ENCODE measurements around the gene AMOTL1. TPM values are rescaled to one million over a fixed set of nuclear protein-coding genes. Genes with fewer than 3 reads are reported as not detected.

Gene AMOTL1
- total RNA-seq, 1 donor from 2014 or later: 22.6 TPM

DNA sequence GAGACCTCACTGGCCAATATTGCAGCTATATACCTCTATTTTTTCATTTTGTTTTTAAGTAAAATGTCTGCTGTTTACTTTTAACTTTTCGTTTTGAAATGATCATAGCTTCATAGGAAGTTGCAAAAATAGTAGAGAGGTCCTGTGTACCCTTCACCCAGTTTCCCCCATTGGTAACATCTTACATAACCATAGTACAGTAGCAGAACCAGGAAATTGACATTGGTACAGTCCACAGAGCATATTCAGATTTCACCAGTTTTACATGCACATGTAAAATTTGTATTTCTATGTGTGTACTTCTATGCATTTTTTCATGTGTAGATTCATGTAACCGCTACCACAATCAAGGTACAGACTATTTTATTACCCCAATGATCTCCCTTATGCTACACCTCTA, 3.8 kb downstream of the AMOTL1 start:
- H3K36me3 ChIP-seq: no peaks in the 10 kb centered on the region
- no peak overlapping the region for H3K27ac ChIP-seq
- H3K9ac ChIP-seq: no peak overlapping the region
- peaks cover 25% of the 10 kb centered on the region for H3K9me3 Mint-ChIP-seq
- no peaks in the 10 kb centered on the region for H3K9me3 ChIP-seq (ENCODE audit: low read depth)
- no peak overlapping the region for H3K4me3 Mint-ChIP-seq
- TF ChIP-seq CTCF (IDR thresholded peaks at IDR 0.05): no peak
- TF ChIP-seq EZH2phosphoT487 (IDR thresholded peaks at IDR 0.05): no peak
- no peak for TF ChIP-seq EZH2 (IDR thresholded peaks at IDR 0.05)
- H3K4me2 ChIP-seq: no peak overlapping the region
- H3K4me1 Mint-ChIP-seq: peaks cover 38% of the 10 kb centered on the region
- peaks cover 85% of the 10 kb centered on the region for H3K79me2 ChIP-seq (ENCODE audit: low read depth)
- peaks cover 60% of the 10 kb centered on the region for H4K20me1 ChIP-seq (ENCODE audit: low read depth)
- peaks cover 16% of the 10 kb centered on the region for H3K27me3 ChIP-seq
- no peak overlapping the region for H3K27ac Mint-ChIP-seq
- H3K4me1 ChIP-seq: peaks cover 32% of the 10 kb centered on the region
- no peak overlapping the region for H3K4me3 ChIP-seq
- no peak for DNase-seq (ENCODE audit: low spot score)
- no peak overlapping the region for H2AFZ ChIP-seq (replicated peaks)
- H3K27me3 Mint-ChIP-seq (ENCODE audit: insufficient read depth, low read depth): peaks cover 2% of the 10 kb centered on the region
- H3F3A ChIP-seq (ENCODE audit: low read depth): peaks cover 10% of the 10 kb centered on the region
- H3K36me3 Mint-ChIP-seq: peaks cover 48% of the 10 kb centered on the region

DNA sequence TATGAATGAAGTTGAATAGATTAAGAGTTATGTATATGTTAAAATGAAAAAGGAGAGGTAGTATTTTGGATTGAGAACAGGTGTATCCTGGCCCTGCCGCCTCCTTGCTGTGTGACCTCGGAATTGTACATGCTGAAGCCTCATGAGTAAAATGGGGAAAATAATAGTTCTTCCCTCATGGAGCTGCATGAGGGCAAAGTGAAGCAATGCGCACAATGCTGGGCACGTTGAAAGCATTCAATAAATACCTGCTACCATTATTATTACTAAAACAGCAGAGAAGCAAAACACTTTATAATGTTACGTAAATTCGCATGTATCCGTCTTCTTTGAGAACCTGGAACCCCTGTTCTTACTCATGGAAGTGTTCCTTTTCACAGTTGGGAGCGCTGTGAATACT, 5.7 kb downstream of the AMOTL1 start:
- TF ChIP-seq CTCF (IDR thresholded peaks at IDR 0.05) (no peak), EZH2phosphoT487 (IDR thresholded peaks at IDR 0.05) (no peak), EZH2 (IDR thresholded peaks at IDR 0.05) (no peak)
- peaks cover 54% of the 10 kb centered on the region for H3K36me3 Mint-ChIP-seq
- H3K4me3 Mint-ChIP-seq: no peak overlapping the region
- H3K4me3 ChIP-seq: no peak overlapping the region
- no peak overlapping the region for H2AFZ ChIP-seq (replicated peaks)
- H3K9me3 Mint-ChIP-seq: peaks cover 25% of the 10 kb centered on the region
- H3K27ac Mint-ChIP-seq: no peak overlapping the region
- H3K36me3 ChIP-seq: no peaks in the 10 kb centered on the region
- no peak for DNase-seq (ENCODE audit: low spot score)
- H3K4me1 ChIP-seq: peaks cover 29% of the 10 kb centered on the region
- no peaks in the 10 kb centered on the region for H3K9me3 ChIP-seq (ENCODE audit: low read depth)
- no peaks in the 10 kb centered on the region for H3F3A ChIP-seq (ENCODE audit: low read depth)
- H3K27ac ChIP-seq: no peak overlapping the region
- peaks cover 100% of the 10 kb centered on the region for H3K79me2 ChIP-seq (ENCODE audit: low read depth)
- no peak overlapping the region for H3K4me2 ChIP-seq
- peaks cover 37% of the 10 kb centered on the region for H3K4me1 Mint-ChIP-seq
- H4K20me1 ChIP-seq (ENCODE audit: low read depth): peaks cover 77% of the 10 kb centered on the region
- H3K27me3 ChIP-seq: peaks cover 16% of the 10 kb centered on the region
- H3K27me3 Mint-ChIP-seq (ENCODE audit: insufficient read depth, low read depth): peaks cover 2% of the 10 kb centered on the region
- no peak overlapping the region for H3K9ac ChIP-seq

DNA sequence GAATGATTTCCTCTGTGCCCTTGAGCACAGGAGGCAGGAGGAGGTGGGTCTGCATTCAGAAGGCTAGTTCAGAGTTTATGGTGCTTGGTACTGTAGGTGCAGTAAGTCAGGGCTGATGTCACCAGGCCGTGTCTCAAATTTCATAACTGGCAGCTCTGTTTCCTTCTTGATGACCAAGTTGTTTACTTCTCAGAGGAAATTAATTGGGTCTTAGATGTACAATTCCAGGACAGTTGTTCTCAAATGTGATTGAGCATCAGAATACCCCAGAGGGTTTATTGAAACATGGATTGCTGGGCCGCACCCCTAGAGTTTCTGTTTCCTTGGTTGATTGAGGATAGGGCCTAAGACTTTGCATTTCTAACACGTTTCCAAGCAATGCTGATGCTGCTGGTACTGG, 6.2 kb downstream of the AMOTL1 start:
- TF ChIP-seq EZH2 (IDR thresholded peaks at IDR 0.05): no peak
- no peak for TF ChIP-seq CTCF (IDR thresholded peaks at IDR 0.05)
- TF ChIP-seq EZH2phosphoT487 (IDR thresholded peaks at IDR 0.05): no peak
- Mint-ChIP-seq H3K4me1 (peaks cover 37% of the 10 kb centered on the region), H3K9me3 (peaks cover 26% of the 10 kb centered on the region), H3K27ac (no peak overlapping the region), H3K27me3 (ENCODE audit: insufficient read depth, low read depth) (peaks cover 2% of the 10 kb centered on the region), H3K4me3 (no peak overlapping the region), H3K36me3 (peaks cover 57% of the 10 kb centered on the region)
- H3K4me1 ChIP-seq: peaks cover 29% of the 10 kb centered on the region
- DNase-seq (ENCODE audit: low spot score): no peak
- peaks cover 100% of the 10 kb centered on the region for H3K79me2 ChIP-seq (ENCODE audit: low read depth)
- H3K9ac ChIP-seq: no peak overlapping the region
- H2AFZ ChIP-seq (replicated peaks): no peak overlapping the region
- peaks cover 77% of the 10 kb centered on the region for H4K20me1 ChIP-seq (ENCODE audit: low read depth)
- H3K4me2 ChIP-seq: no peak overlapping the region
- H3F3A ChIP-seq (ENCODE audit: low read depth): no peaks in the 10 kb centered on the region
- H3K36me3 ChIP-seq: no peaks in the 10 kb centered on the region
- H3K27me3 ChIP-seq: peaks cover 13% of the 10 kb centered on the region
- H3K4me3 ChIP-seq: no peak overlapping the region
- H3K27ac ChIP-seq: no peak overlapping the region
- H3K9me3 ChIP-seq (ENCODE audit: low read depth): no peaks in the 10 kb centered on the region
